ENCODE measurements around the gene RNF141.

GRCh38 chr11:10526974-10527918 is 13.7 kb downstream of the RNF141 start:
- TF ChIP-seq CTCF (IDR thresholded peaks at IDR 0.05) (no peak), POLR2A (IDR thresholded peaks at IDR 0.05) (no peak)

All from upper lobe of left lung (tissue), 4 donors.